IPS-20b (cell line): ENCODE measurements around the gene TPRA1.

Source experiments
- H3K27ac ChIP-seq: one replicate; pipeline ENCODE4 v1.5.1; 2013; ENCODE audit warnings: low read length
- H3K27me3 ChIP-seq: 2 replicates; pipeline ENCODE4 v1.6.1; 2013; ENCODE audit warnings: mild to moderate bottlenecking, low read length, inconsistent platforms; ENCODE audit not compliant: insufficient read depth
- H3K36me3 ChIP-seq: 2 replicates; pipeline ENCODE4 v1.6.1; 2013; ENCODE audit warnings: low read depth, mild to moderate bottlenecking, inconsistent platforms, low read length, moderate library complexity; ENCODE audit not compliant: insufficient read depth
- H3K4me1 ChIP-seq: 2 replicates; pipeline ENCODE4 v1.6.1; 2013; ENCODE audit warnings: mild to moderate bottlenecking, control low read depth, inconsistent platforms, low read length, moderate library complexity; ENCODE audit not compliant: insufficient read depth
- H3K4me3 ChIP-seq: 2 replicates; pipeline ENCODE4 v1.5.1; 2013; ENCODE audit warnings: mild to moderate bottlenecking, low read length, inconsistent platforms
- H3K9ac ChIP-seq: 2 replicates; pipeline ENCODE4 v1.6.1; 2013; ENCODE audit warnings: low read depth, mild to moderate bottlenecking, inconsistent platforms, low read length, moderate library complexity
- H3K9me3 ChIP-seq: 2 replicates; pipeline ENCODE4 v1.6.1; 2013; ENCODE audit warnings: mild to moderate bottlenecking, low read depth, low read length, inconsistent platforms; ENCODE audit not compliant: insufficient read depth

Gene TPRA1

DNA sequence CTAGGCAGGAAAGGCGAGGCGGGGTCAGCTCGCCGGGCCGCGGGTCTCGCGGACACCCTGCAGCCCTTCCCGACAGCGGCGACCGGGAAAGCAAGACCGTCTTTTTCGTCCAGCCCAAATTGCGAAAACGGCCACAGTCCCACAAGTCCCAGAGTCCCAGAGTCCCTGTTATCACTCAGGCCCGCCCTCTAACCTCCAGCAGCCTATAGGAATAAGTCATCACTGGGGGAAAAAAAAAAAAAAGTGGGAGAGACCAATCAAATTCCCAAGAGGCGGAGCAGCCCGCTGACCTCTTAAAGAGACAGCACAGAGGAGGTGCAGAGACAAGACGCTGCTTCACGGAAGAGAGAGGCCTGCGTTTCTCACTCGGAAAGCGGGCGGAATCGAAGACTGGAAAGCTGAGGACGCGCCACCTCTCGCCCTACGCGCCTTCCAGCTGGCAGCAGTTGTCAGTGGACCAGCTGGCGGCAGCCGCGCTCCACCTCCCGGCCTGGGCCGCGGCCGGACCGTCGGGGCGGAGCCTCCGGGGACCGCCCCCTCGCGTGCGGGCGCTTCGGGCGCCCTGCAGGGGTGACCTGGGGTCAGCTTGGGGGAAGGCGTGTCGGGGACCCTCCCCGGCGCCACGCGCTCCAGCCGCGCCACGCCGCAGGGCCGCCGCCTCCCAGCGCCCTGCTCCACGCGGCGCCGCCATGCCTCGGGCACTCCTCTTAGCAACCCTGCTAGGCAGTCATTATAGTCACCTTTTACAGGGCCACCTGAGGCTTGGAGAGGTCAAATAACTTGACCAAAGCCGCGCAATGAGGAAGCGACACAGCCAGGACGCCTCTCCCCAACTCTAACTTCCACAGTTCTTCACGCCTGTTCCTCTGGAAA lies at the start of gene TPRA1:
TSS of gene TPRA1 (minus strand) at position 141 of the 873 bp plus-strand sequence. CDS start 10,587 bp downstream, outside the sequence.
- H3K27ac ChIP-seq, result peak within 1 kb of the TSS; percentile 38
- H3K9me3 ChIP-seq, result no peaks in the 10 kb centered on the region
- no peaks in the 10 kb centered on the region for H3K36me3 ChIP-seq

DNA sequence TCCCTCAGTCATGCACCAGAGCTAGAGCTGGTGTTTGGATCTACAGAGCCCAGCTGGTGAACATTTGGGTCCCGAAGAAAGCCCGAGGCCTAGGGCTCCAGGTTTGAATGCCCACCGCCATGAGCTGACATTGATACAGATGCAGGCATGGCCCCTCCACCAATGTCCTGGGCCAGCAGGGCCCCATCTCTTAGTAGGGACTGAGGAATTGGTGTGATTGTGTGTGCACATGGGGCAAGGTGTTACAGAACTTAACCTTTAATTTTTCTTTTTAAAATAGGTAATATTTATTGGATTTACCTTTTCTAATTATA lies 49.5 kb upstream of the TPRA1 start:
- Histone ChIP-seq H3K36me3 (0 out of 2 replicates have a peak, but pooled peaks cover 8% of the 10 kb centered on the region), H3K9me3 (no peaks in the 10 kb centered on the region), H3K27ac (no peak overlapping the region), H3K4me1 (0 out of 2 replicates have a peak, but pooled peaks cover 4% of the 10 kb centered on the region), H3K4me3 (no peak overlapping the region), H3K9ac (no peak overlapping the region), H3K27me3 (no peaks in the 10 kb centered on the region)

More for the DNA sequence above, at the start of gene TPRA1:
- peaks cover 18% of the 10 kb centered on the region; the same call in 1 of the 2 replicates for H3K27me3 ChIP-seq
- peaks cover 11% of the 10 kb centered on the region; the same call in 1 of the 2 replicates for H3K4me1 ChIP-seq
- peak within 1 kb of the TSS; percentile 75 for H3K9ac ChIP-seq
- peak within 1 kb of the TSS; percentile 77 for H3K4me3 ChIP-seq

DNA sequence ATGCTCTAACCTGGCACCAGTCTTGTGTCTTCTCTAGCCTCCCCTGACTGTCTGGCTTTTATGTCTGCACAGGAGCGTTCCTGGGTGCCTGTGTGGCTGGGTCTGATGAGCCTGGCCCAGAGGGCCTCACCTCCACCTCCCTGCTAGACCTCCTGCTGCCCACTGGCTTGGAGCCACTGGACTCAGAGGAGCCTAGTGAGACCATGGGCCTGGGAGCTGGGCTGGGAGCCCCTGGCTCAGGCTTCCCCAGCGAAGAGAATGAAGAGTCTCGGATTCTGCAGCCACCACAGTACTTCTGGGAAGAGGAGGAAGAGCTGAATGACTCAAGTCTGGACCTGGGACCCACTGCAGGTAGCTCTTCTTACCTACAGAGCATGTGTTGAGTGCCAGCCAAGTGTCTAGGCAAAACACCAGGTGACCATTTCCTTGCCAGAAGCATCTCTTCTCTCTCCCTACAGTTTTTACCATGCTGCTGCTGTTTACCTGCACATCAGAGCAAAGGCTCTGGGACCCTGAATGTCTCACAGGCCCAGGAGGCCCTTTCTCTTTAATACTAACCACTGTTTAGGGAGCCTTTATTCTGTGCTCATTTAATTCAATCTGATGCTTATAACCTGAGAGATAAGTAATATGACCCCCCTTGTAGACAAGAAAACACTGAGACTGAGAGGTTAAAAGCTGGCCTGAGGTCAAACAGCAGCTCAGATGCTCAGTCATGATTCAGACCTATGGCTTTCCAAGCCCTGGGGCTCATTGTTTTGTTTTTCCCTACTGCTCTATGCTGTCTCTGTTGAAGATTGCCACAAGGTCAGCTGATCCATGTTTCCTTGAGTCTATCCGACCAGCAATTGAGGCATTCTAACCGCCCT lies 48.9 kb upstream of the TPRA1 start:
- H3K27ac ChIP-seq, result no peak overlapping the region
- no peaks in the 10 kb centered on the region for H3K27me3 ChIP-seq
- H3K4me3 ChIP-seq, result no peak overlapping the region
- H3K4me1 ChIP-seq, result 0 out of 2 replicates have a peak, but pooled peaks cover 4% of the 10 kb centered on the region
- H3K9ac ChIP-seq, result no peak overlapping the region
- H3K36me3 ChIP-seq, result 0 out of 2 replicates have a peak, but pooled peaks cover 8% of the 10 kb centered on the region
- H3K9me3 ChIP-seq, result no peaks in the 10 kb centered on the region

DNA sequence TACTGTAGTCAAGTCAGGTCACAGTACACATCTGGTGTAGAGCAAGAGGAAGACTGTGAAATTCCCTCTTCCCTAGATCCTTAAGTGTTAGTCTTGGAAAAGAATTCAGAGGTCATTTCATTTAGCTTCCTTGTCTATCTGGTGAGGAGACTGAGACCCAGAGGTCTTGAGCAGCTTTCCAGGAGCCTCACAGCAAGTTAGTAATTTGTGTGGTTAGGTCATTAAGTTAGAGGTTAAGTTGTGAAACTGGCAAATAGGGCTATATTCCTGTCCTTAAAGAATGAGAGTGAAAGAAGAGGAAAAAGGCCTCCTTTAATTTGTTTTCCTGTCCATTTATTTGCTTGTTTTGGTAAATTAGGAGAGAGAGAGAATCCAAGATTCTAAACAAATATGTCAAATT lies 47.4 kb upstream of the TPRA1 start:
- Histone ChIP-seq H3K4me1 (no peaks in the 10 kb centered on the region), H3K9me3 (no peaks in the 10 kb centered on the region), H3K27me3 (no peaks in the 10 kb centered on the region), H3K9ac (no peak overlapping the region), H3K27ac (no peak overlapping the region), H3K36me3 (0 out of 2 replicates have a peak, but pooled peaks cover 8% of the 10 kb centered on the region), H3K4me3 (no peak overlapping the region)

DNA sequence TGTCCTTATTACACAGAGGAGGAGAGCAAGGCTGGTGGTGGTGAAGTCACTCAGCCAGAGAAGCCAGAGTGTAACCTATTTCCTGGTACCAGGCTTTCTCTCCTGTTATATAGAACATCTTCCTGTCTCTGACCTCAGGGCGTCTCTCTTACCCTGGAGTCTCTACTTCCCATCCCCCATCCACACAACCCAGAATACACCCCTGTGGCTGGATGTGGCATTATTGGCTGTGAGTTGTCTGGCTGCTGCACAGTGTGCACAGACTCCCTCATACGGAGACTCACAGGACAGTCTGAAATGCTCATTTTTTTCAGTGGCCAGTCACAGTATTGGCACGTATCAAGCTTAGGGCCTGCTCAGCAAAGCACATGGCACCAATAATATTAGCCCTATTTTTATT lies 47.0 kb upstream of the TPRA1 start:
- Histone ChIP-seq H3K36me3 (0 out of 2 replicates have a peak, but pooled peaks cover 8% of the 10 kb centered on the region), H3K27ac (no peak overlapping the region)

DNA sequence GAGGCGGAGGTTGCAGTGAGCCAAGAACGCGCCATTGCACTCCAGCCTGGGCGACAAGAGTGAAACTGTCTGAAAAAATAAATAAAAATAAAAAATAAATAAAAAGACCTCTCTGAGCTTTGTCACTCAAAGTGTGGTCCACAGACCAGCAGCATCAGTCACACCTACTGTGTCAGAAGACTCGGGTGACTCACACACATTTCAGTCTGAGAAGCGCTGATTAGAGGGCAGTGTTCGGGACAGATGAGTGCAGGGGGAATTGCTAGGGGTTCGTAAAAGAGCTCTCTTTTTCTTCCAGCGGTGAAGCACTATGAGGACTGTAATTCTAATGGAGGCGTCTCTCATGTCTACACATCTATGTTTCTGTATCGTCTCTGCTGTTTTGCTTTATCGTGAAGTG lies 44.1 kb upstream of the TPRA1 start:
- H3K36me3 ChIP-seq, result 0 out of 2 replicates have a peak, but pooled peaks cover 4% of the 10 kb centered on the region
- H3K9me3 ChIP-seq, result no peaks in the 10 kb centered on the region
- no peak overlapping the region for H3K9ac ChIP-seq
- peaks cover 14% of the 10 kb centered on the region for H3K27me3 ChIP-seq
- no peaks in the 10 kb centered on the region; the same call in 1 of the 2 replicates for H3K4me1 ChIP-seq
- H3K4me3 ChIP-seq, result no peak overlapping the region
- H3K27ac ChIP-seq, result no peak overlapping the region

More for the DNA sequence above, 47.0 kb upstream of the TPRA1 start:
- H3K4me1 ChIP-seq, result no peaks in the 10 kb centered on the region; the same call in 1 of the 2 replicates
- no peaks in the 10 kb centered on the region for H3K27me3 ChIP-seq
- H3K4me3 ChIP-seq, result no peak overlapping the region
- H3K9me3 ChIP-seq, result no peaks in the 10 kb centered on the region
- no peak overlapping the region for H3K9ac ChIP-seq

DNA sequence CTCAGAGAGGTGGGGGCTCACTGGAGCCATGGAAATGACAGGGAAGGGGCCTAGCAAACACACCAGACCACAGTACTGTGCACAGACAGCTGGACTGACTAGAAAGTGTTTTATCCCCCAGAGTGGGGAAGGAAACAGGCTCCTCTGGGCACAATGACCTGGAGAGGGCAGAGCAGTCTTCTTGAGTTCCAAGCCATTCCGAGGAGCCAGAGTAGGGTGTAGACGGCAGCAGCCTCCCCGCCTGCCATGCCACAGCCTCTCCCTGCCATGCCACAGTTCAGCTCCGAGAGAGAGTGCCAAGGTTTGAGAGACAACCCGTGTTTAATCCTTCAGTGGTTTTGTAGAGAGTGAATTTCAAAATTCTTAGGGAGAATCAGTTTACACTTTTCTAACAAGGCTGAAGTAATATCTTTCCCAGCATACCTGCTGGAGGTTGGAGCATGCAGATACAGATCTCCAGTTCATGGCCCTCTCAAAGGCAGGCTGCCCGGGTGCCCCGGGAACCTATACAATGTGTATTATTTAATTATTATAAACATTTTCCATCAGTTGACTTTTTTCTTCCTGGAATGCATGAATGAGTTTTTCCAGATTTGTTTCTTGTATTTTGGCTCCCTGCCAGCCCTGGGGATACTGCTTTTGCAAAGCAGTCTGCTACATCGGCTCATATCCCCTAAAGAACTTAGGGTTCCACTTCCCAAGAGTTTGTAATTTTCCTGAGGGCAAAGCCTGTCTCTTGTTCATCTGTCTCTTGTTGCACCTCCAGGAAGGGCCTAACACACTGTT lies 41.7 kb upstream of the TPRA1 start:
- Histone ChIP-seq H3K27ac (no peak overlapping the region), H3K4me3 (no peak overlapping the region), H3K27me3 (peaks cover 34% of the 10 kb centered on the region), H3K9me3 (peaks cover 7% of the 10 kb centered on the region; the same call in 1 of the 2 replicates), H3K36me3 (no peaks in the 10 kb centered on the region), H3K9ac (no peak overlapping the region), H3K4me1 (no peaks in the 10 kb centered on the region; the same call in 1 of the 2 replicates)

DNA sequence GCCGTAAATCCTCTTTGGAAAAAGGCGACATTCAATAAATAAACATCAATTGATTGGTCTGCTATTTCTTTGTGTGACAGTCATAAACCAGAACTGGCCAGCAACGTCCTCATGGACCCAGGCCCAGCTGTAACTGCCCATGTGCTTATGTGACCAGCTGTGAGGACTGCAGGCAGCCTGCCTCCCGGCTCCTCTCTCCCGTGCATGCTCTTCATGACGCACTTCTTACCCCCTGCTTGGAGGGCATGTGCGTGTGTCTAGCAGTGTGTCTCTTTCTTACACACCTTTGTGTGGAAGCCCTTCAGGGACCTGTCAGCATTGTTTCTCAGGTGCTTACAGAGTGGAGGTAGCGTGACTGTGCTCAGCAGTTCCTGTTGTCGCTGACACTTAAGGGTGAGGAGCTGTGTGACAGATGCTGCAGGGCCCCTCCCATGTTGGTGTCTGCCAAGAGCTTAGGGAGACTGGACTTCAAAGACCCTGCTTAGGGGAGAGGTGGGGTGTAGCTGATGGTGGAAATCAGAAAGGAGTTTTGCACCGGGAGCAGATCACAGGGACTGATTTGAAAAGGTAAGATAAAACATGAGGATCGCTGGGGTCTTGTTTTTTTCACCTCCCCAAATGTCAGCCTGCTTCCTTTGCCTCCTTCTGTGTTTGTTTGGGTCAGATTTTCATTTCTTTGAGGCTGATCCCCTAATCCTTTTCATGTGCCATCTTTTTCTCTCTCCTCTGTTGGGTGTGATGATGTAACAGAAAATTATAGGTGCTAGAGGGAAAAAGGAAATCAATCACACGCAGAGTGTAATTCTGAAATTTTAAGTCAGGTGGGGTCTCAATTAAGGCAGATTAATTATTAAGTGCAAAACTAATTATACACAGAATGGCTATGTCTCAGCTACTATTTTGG lies 40.5 kb upstream of the TPRA1 start:
- no peak overlapping the region for H3K9ac ChIP-seq
- no peak overlapping the region for H3K27ac ChIP-seq
- peaks cover 45% of the 10 kb centered on the region for H3K27me3 ChIP-seq
- H3K9me3 ChIP-seq, result peaks cover 7% of the 10 kb centered on the region; the same call in 1 of the 2 replicates
- no peaks in the 10 kb centered on the region for H3K36me3 ChIP-seq
- no peak overlapping the region for H3K4me3 ChIP-seq
- H3K4me1 ChIP-seq, result no peaks in the 10 kb centered on the region; the same call in 1 of the 2 replicates

DNA sequence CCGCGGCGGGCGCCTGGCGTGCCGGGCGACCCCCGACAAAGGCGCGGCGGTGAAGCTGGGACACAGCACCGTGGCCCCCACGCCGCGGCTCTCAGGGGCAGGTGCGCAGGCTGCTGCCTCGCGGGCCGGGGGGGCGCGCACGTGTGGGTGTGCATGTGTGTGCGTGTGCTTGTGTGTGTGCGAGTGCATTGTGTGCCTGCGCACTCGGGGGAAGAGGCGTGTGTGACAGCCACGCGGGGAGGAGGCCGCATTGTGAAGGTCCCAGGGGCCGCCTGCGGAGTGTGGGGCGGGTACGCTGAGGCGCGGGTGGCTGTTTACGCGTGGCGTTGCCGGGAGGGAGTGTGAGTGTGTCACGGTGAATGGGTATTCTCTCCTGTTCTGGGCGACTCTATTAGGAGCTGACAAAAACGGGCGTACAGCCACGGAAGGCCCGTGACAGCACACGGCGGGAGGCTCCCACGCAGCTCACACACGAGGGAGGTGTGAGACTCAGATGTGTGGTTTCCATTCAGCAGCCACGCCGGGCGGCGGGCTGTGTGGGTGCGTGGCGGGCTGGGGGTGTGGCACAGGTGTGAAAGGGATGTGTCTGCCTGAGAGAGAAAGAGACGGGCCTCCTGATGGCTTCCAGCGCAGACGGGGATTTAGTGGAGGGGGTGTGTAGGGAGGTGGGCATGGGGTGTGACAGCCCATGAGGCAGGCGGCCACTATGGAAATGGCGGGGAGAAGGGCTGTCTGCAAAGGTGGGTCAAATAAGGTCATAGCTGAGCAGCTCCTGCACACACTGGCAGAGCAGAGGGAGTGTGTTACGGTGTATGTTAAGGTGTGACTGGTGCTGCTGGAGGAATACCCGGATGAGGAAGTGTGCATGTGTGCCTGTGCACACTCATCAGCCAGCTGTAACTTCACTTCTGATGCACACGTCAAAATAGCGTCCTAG lies 39.2 kb upstream of the TPRA1 start:
- no peaks in the 10 kb centered on the region for H3K36me3 ChIP-seq
- peaks cover 7% of the 10 kb centered on the region; the same call in 1 of the 2 replicates for H3K9me3 ChIP-seq
- H3K9ac ChIP-seq, result no peak overlapping the region
- no peak overlapping the region for H3K27ac ChIP-seq
- peaks cover 51% of the 10 kb centered on the region for H3K27me3 ChIP-seq
- peak overlapping the region; percentile 65 for H3K4me3 ChIP-seq
- no peaks in the 10 kb centered on the region; the same call in 1 of the 2 replicates for H3K4me1 ChIP-seq
